Skeletal muscle tissue (tissue), 4 donors: ENCODE data around the gene SYNJ2. TPM values are rescaled to one million over a fixed set of nuclear protein-coding genes. Genes with fewer than 3 reads are reported as not detected.

Source experiments
- H3K27ac ChIP-seq: one replicate; pipeline ENCODE4 v1.7.0; 2013; ENCODE audit warnings: mild to moderate bottlenecking, low read depth, low read length, inconsistent platforms
- H3K27me3 ChIP-seq, 3 donors: one replicate each; pipeline ENCODE4 v1.7.0; 2013; ENCODE audit warnings: low read length in 3 of 3; ENCODE audit not compliant: control insufficient read depth in 3 of 3, insufficient read depth in 3 of 3
- H3K36me3 ChIP-seq, 3 donors: one replicate each; pipeline ENCODE4 v1.7.0; 2013; ENCODE audit warnings: low read length in 3 of 3; ENCODE audit not compliant: control insufficient read depth in 3 of 3, insufficient read depth in 3 of 3
- H3K4me1 ChIP-seq, 3 donors: one replicate each; pipeline ENCODE4 v1.7.0; 2013; ENCODE audit warnings: low read length in 3 of 3, mild to moderate bottlenecking in 3 of 3; ENCODE audit not compliant: control insufficient read depth in 3 of 3, insufficient read depth in 3 of 3
- H3K4me3 ChIP-seq, 3 donors: one replicate each; pipeline ENCODE4 v1.7.0; 2013; ENCODE audit warnings: low read length in 3 of 3
- H3K9ac ChIP-seq, 3 donors: one replicate each; pipeline ENCODE4 v1.7.0; 2013; ENCODE audit warnings: low read length in 3 of 3, mild to moderate bottlenecking in 3 of 3, moderate library complexity in 2 of 3, low read depth in 1 of 3
- H3K9me3 ChIP-seq, 3 donors: one replicate each; pipeline ENCODE4 v1.7.0; 2013; ENCODE audit warnings: low read length in 3 of 3; ENCODE audit not compliant: control insufficient read depth in 3 of 3
- total RNA-seq: library from RNA; depleted of rRNA; stranded (reverse); fragments of >200 nt; gene quantifications from one replicate; pipeline ENCODE4 v1.2.3, GENCODE V29; 2014
- donor health status: Osteomylitis.

SYNJ2 gene
- total RNA-seq, 1 donor from 2014 or later = 8.4 TPM

GRCh38 chr6:158031381-158032353, 50.0 kb downstream of the SYNJ2 start:
- H3K4me1 ChIP-seq = peaks cover 32 to 35% (median 35%) of the 10 kb centered on the region in 3 donors
- H3K4me3 ChIP-seq = peak overlapping the region in 1 of 3 donors; percentile 10
- peak overlapping the region; percentile 44 for H3K27ac ChIP-seq
- no peaks in the 10 kb centered on the region for H3K27me3 ChIP-seq
- H3K9me3 ChIP-seq = no peaks in the 10 kb centered on the region
- H3K36me3 ChIP-seq = peaks cover 0 to 5% (median 0%) of the 10 kb centered on the region in 3 donors
- peak overlapping the region in 1 of 3 donors; percentile 69 for H3K9ac ChIP-seq

- Histone ChIP-seq H3K4me3 (peak overlapping the region in 1 of 3 donors; percentile 6), H3K27me3 (no peaks in the 10 kb centered on the region), H3K36me3 (peaks cover 0 to 5% (median 0%) of the 10 kb centered on the region in 3 donors), H3K9me3 (no peaks in the 10 kb centered on the region), H3K4me1 (peaks cover 26 to 31% (median 30%) of the 10 kb centered on the region in 3 donors), H3K9ac (peak overlapping the region in 1 of 3 donors; percentile 69), H3K27ac (peak overlapping the region; percentile 44)
Observed at GRCh38 chr6:158032354-158032733, 50.7 kb downstream of the SYNJ2 start.

- no peak overlapping the region for H3K9ac ChIP-seq
- peaks cover 0 to 5% (median 0%) of the 10 kb centered on the region in 3 donors for H3K36me3 ChIP-seq
- no peaks in the 10 kb centered on the region for H3K9me3 ChIP-seq
- H3K4me3 ChIP-seq = no peak overlapping the region
- peaks cover 17 to 25% (median 23%) of the 10 kb centered on the region in 3 donors for H3K4me1 ChIP-seq
- H3K27ac ChIP-seq = no peak overlapping the region
- H3K27me3 ChIP-seq = no peaks in the 10 kb centered on the region
Observed at GRCh38 chr6:158033077-158033750, 51.6 kb downstream of the SYNJ2 start.

- peaks cover 0 to 5% (median 0%) of the 10 kb centered on the region in 3 donors for H3K36me3 ChIP-seq
- H3K9me3 ChIP-seq = no peaks in the 10 kb centered on the region
- H3K27me3 ChIP-seq = no peaks in the 10 kb centered on the region
- no peak overlapping the region for H3K4me3 ChIP-seq
- H3K27ac ChIP-seq = no peak overlapping the region
- H3K9ac ChIP-seq = no peak overlapping the region
- peaks cover 19 to 27% (median 25%) of the 10 kb centered on the region in 3 donors for H3K4me1 ChIP-seq
Observed at GRCh38 chr6:158033751-158034702, 52.4 kb downstream of the SYNJ2 start.

- Histone ChIP-seq H3K4me3 (no peak overlapping the region), H3K9me3 (no peaks in the 10 kb centered on the region), H3K9ac (no peak overlapping the region), H3K27ac (no peak overlapping the region), H3K36me3 (peaks cover 0 to 5% (median 0%) of the 10 kb centered on the region in 3 donors), H3K27me3 (no peaks in the 10 kb centered on the region), H3K4me1 (peaks cover 38 to 44% (median 44%) of the 10 kb centered on the region in 3 donors)
Observed at GRCh38 chr6:158036261-158036660, 54.6 kb downstream of the SYNJ2 start.

- Histone ChIP-seq H3K27ac (no peak overlapping the region), H3K4me3 (no peak overlapping the region), H3K9me3 (no peaks in the 10 kb centered on the region), H3K36me3 (peaks cover 0 to 5% (median 0%) of the 10 kb centered on the region in 3 donors), H3K9ac (no peak overlapping the region), H3K27me3 (no peaks in the 10 kb centered on the region), H3K4me1 (peaks cover 38 to 44% (median 40%) of the 10 kb centered on the region in 3 donors)
Observed at GRCh38 chr6:158037021-158037420, 55.4 kb downstream of the SYNJ2 start.

- Histone ChIP-seq H3K36me3 (peaks cover 0 to 5% (median 0%) of the 10 kb centered on the region in 3 donors), H3K9ac (peak overlapping the region in 1 of 3 donors; percentile 40), H3K27me3 (no peaks in the 10 kb centered on the region), H3K4me1 (peaks cover 39 to 45% (median 39%) of the 10 kb centered on the region in 3 donors), H3K4me3 (no peak overlapping the region), H3K27ac (no peak overlapping the region), H3K9me3 (no peaks in the 10 kb centered on the region)
Observed at GRCh38 chr6:158037771-158038170, 56.1 kb downstream of the SYNJ2 start.

GRCh38 chr6:158038291-158039177, 56.9 kb downstream of the SYNJ2 start:
- Histone ChIP-seq H3K4me1 (peaks cover 39 to 47% (median 47%) of the 10 kb centered on the region in 3 donors), H3K27me3 (no peaks in the 10 kb centered on the region), H3K9ac (peak overlapping the region in 1 of 3 donors; percentile 40), H3K36me3 (peaks cover 0 to under 1% (median 0%) of the 10 kb centered on the region in 3 donors), H3K9me3 (no peaks in the 10 kb centered on the region), H3K27ac (no peak overlapping the region), H3K4me3 (no peak overlapping the region)
